PFSK-1 (cell line): ENCODE data around the gene TMEM100.

Experiments used
- FOXP2 ChIP-seq: optimal IDR thresholded peaks from 2 replicates; pipeline ENCODE3; 2011; ENCODE audit warnings: borderline replicate concordance, control low read depth, inconsistent platforms; ENCODE audit not compliant: insufficient read depth; ENCODE audit errors: extremely low read length, extremely low read depth
- POLR2AphosphoS5 ChIP-seq: IDR thresholded peaks from 2 replicates; pipeline ENCODE4 v1.6.1; 2012; ENCODE audit warnings: low read depth, mild to moderate bottlenecking, control low read depth, low read length, moderate library complexity
- SIN3A ChIP-seq: IDR thresholded peaks from 2 replicates; pipeline ENCODE4 v1.6.1; 2012; ENCODE audit warnings: mild to moderate bottlenecking, low read length, moderate library complexity, borderline replicate concordance; ENCODE audit not compliant: insufficient read depth
- TAF1 ChIP-seq: IDR thresholded peaks from 2 replicates; pipeline ENCODE4 v1.6.1; 2012; ENCODE audit warnings: low read length, control low read depth, borderline replicate concordance; ENCODE audit not compliant: insufficient read depth
- TF ChIP-seq, protein P1 (sequence below), 2 experiments: IDR thresholded peaks; 2 replicates each; pipeline versions ENCODE4 v1.6.1 to v1.8.0; 2011 to 2012; ENCODE audit warnings: low read depth in 2 of 2, low read length in 2 of 2, control low read depth in 1 of 2, inconsistent platforms in 1 of 2, mild to moderate bottlenecking in 1 of 2, moderate library complexity in 1 of 2; ENCODE audit not compliant: insufficient read depth in 1 of 2

DNA sequence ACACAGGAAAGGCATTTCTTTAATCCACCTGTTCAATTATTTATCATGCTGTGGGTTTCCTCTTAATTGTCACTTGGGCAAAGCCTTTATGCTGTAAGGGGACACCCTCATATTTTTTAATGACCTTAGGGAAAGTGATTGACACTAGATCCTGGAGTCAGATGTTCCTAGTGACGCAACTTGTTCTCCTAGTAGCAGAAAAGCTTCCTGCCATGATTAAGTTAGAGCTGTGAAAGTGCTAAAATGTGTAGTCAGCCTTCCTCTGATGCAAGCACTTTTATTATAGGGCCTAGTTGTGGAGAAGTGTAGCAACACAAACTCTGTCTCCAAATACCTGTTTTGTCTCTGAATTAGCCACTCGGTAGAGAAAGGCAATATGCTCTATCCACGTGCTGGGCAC, 12.3 kb downstream of the TMEM100 start:
- TF ChIP-seq SIN3A (no peak), POLR2AphosphoS5 (no peak), TAF1 (no peak), FOXP2 (no peak)
- TF ChIP-seq, protein P1, sequence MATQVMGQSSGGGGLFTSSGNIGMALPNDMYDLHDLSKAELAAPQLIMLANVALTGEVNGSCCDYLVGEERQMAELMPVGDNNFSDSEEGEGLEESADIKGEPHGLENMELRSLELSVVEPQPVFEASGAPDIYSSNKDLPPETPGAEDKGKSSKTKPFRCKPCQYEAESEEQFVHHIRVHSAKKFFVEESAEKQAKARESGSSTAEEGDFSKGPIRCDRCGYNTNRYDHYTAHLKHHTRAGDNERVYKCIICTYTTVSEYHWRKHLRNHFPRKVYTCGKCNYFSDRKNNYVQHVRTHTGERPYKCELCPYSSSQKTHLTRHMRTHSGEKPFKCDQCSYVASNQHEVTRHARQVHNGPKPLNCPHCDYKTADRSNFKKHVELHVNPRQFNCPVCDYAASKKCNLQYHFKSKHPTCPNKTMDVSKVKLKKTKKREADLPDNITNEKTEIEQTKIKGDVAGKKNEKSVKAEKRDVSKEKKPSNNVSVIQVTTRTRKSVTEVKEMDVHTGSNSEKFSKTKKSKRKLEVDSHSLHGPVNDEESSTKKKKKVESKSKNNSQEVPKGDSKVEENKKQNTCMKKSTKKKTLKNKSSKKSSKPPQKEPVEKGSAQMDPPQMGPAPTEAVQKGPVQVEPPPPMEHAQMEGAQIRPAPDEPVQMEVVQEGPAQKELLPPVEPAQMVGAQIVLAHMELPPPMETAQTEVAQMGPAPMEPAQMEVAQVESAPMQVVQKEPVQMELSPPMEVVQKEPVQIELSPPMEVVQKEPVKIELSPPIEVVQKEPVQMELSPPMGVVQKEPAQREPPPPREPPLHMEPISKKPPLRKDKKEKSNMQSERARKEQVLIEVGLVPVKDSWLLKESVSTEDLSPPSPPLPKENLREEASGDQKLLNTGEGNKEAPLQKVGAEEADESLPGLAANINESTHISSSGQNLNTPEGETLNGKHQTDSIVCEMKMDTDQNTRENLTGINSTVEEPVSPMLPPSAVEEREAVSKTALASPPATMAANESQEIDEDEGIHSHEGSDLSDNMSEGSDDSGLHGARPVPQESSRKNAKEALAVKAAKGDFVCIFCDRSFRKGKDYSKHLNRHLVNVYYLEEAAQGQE (IDR thresholded peaks at IDR 0.05; ENCODE audit: insufficient read depth in 1 of 2, low read depth in 2 of 2, low read length in 2 of 2), result 0 out of 4 replicates have a peak, but pooled peaks of 1 of the 2 experiments have one; percentile 16
